Suppressor macrophage treated with lipopolysaccharide for 4 hours (primary cell): Measurements from ENCODE around the gene RAP1GAP.
A peak's percentile ranks its signal among the peaks of the same experiment; 100 is the strongest.

Experiments used
- DNase-seq: peaks from one replicate; pipeline ENCODE4 v3.0.0-alpha.2; 2020

RAP1GAP gene

DNA sequence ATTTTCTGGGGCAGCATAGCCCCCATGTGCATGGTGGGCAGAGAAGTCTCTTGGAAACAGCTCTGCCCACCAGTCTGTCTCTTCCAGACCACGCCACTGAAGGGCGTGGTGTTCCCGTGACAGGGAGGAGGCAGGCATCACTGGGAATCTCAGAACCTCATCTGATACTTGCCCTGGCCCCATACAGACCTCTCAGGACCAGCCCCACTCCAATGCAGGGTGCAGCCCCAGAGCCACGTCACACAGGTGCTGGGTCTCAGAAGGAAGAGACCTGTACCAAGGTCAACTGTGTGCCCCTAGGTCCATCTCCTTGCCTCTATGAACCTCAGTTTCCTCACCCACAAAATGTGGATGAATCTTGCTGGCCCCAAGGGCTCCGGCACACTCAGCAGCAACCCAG, 7.3 kb downstream of the RAP1GAP start:
- no peak for DNase-seq

DNA sequence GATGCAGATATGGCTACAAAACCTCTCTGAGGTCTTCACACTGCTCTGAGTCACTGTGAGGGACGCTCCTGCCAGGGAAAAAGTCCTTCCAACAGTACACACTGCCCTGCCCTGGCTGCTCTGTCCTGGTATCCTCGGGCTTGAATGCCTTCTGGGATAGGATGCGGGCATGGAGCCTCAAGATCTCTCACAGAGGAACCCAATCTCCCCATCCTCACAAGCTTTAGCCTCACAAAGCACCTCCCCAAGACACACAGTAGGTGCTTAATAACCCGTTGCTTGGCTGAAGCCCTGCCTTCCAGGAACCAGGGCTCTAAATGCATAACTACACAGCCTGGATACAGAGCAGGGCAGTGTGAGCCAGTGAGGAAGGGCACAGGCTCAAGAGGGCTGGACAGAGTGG, 9.2 kb downstream of the RAP1GAP start:
- DNase-seq: no peak

DNA sequence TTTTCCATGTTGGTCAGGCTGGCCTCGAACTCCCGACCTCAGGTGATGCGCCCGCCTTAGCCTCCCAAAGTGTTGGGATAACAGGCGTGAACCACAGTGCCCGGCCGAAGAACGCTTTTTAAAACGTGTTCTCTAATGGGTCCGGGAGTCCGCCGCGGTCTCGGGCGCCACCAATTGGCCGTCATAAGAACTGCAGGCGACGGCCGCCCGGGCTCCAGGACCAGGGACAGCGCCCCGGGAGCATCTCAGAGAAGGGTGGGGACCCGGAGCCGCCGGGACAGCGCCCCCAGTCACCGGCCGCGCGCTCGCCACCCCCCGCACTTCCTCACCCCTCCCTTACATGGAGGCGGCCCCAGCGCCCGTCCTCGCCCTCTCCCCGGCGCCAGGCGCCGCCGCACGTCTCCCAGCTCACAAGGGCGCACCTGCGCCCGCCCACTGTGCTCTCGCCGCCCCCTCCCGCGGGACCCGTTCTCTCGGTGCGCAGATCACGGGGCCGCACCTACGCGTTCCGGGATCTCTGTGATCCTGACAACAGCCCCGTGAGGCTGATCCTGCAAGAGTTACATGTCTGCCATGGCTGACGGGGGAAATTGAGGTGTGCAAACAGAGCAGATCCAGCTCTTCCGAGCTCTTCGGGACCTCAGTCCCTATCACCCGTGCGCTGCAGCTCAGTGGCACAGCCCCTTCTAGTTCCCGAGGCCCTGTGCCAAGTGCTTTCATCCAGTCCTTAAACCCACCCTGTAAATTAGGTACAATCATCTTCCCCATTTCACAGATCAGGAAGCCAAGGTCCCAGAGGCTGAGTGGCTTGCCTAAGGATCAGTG, 9.8 kb downstream of the RAP1GAP start:
- peak; percentile 69 for DNase-seq

DNA sequence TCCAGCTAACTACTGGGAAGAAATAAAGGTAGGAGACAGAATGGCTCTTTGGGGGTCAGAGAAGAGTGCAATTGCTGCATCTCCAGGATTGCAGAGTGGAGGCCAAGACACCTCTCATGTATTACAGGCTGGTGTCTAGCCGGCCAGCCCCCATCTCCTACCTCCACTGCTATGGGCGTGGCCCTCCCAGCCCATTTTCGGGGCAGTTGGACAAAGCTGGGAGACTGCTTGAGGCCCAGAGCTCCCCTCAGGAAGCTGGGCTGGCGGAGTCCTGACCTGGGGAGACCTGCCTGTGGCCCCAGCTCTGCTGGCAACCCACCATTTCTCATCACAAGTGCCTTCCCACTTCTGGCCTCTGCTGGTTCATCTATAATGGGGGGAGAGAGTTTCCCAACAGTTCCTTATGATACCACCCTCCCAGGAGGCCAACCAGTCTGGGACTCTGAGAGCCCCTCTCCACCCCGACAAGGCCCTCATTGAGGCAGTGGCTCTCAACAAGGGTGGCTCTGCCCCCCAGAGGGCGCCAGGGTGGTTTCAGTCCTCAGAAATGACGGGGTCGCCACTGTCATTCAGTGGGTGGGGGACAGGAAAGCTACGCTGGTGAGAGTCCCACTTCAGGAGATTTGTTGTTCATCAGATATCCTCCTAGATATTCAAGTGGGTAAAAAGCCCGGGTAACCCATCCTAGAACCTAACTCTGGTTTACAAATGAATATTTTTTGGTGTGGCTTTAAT, 11.5 kb downstream of the RAP1GAP start:
- DNase-seq: no peak

DNA sequence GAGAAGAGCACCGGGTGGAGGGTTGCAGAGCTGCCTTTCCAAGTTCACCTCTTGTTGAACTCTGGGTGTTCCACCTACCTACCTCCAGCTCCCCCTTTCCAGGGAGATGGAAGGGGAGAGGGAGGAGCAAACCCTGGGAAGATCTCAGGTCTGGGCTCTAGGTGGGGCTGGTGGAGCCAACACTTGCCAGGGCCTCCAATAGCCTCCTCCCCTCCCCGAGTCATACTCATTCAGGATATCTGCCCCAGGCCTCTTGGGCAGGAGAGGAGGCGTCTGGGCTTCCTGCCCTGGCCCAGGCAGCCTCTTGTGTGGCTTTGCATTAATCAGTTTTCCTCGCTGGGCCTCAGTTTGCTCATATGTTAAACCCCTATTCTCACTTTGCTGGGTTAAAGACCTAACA, 13.4 kb downstream of the RAP1GAP start:
- DNase-seq: no peak

DNA sequence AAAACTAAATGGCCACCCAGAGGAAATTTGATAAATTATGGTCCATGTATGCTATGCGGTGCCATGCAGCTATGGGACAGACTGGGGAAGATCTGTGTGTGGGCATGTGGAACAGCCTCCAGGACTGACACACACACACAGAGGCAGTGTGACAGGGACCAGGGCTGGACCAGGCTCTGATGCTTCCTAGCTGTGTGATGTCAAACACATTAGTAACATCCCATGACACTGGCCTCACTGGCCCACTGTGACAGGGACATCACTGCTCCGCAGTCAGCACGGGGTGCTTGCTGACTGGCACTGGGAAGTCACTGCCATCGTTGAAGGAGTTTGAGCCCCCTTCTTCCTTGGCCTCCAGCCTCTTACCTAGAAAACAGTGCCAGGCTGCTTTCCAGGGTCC, 13.9 kb downstream of the RAP1GAP start:
- no peak for DNase-seq

DNA sequence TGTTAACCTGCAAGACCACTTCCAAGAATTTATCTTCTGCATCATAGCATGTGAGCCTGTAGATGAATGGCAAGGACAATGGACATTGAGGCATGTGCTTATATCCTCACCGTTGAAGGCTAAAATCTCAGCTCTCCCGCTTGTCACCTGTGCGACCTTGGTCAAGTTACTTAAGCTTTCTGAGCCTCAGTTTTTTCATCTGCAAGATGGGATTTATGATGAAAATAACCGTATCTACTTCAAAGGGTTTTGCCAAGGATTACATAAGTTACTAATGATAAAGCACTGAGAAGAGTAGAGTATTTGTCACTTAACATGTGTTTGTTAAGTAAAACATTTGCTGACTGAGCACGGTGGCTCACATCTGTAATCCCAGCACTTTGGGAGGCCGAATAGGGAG, 14.9 kb downstream of the RAP1GAP start:
- DNase-seq: no peak

DNA sequence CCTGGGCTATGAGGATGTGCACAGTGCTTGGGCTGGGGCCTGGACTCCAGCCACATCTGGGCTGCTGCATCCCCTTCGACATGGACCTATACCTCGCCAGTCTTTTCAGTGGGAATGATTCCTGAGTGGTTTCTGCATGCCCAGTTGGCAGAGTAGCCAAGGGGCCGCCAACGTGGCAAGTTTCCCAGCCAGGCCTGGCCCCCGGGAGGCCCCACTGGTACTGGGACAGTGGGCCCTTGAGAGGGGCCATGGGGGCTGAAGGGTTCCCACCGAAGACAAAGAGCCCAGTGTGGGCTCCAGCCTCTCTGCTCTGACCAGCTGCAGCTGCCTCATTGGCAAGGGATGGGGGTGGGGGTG, 15.4 kb downstream of the RAP1GAP start:
- DNase-seq: no peak

DNA sequence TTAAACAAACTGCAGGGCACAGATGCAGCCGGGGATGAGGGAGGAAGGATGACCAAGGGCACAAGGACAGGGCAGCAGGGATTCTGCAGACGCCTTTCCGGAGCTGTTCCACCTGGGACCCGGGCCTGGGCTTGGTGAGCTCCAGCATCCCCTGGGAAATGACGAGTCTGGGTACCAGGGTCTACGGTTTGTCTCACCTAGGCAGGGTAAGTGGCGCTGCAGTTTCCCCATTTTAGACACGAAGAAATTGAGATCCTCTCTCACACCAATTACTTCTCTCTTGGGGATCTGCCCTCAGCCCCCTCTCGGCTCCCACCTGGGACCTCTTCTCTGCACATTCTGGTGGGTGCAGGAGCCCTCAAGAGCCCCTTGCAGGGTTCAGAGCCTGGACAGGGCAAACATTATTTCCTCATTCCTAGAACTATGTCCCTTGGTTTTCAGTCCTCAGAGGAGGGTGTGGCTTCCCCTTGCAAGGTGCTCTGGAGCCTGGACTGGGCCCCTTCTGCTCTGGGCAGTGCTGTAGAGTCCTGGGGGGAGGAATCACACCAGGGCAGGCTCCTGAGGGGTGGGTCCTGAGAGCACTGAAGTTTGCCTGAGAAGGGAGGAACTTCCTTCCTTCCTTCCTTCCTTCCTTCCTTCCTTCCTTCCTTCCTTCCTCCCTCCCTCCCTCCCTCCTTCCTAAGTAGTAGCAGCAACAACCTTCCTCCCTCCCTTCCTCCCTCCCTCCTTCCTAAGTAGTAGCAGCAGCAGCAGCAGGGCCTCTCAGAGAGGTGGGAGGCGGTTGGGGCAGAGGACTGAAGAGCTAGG, 16.0 kb downstream of the RAP1GAP start:
- no peak for DNase-seq

DNA sequence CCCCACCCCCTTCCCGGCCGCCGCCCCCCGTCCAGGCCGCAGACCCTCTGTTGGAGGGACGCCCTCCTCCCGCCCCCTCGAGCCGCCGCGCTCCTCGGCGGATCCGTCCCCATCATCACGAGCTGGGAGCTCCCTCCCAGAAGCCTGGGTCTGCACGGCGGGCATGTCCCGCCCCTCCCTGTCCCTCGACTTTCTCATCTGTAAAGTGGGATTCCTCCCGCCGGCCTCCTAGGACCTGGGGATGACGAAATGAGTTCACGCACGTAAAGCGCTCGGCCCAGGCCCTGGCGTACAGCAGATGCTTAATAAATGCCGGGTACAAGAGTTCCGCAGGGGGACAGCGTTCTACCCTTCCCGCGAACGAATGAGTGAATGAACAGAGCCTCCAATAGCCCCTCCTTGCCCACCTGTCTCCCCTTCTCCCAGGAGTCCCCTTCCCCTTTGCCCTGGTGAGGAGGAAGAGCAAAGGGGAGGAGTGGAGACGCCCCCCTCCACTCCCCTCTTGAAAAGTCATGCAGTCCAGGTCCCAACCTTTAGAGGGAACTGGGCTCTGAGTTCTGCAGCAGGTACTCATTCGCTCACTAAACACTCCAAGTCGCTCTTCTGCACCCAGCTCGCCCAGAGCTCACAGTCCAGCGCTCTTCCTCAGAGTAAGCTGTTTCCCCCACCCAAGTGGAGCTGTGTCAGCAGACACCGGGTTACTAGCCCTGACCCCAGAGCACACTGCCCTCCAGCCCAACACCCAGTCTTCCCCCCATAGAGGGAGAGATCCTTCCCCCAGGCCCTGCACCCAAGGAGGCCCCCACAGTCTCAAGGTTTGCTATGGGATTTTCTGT, 16.8 kb downstream of the RAP1GAP start:
- no peak for DNase-seq

DNA sequence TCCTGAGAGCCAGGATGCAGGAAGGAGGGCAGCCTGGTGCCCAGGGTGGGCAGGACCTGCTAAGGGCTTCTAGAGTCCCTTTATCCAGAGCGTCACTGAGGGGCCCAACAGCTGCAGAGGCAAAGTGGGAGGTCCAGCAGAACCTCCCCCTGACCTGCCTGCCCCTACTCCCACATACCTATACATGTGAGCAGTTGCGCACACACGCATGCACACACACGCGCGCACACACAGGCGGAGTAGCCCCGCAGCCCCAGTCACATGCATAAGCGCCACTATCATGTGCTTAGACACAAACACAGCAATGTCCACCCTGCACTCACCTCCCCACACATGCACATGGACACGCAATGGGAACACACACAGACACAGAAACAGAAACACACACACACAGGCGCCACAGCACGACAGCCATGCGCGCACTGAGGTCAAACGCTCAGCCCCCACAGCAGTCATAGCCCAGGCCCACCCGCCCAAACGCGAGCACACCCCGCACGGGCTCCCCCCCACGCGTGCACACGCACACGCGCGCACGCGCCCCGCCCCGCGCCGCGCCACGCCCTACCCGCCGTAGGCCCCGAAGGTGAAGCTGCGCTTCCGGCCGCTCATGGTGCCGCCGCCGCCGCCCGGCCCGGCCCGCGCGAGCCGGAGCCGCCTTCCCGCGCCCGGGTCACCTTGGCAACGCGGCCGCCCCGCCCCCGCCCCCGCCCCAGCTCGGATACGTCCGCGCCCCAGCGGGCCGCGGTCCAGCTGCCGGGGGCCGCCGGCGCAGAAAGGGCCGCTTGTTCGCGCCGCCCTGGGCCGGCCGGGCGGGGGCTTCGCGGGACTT, 17.7 kb downstream of the RAP1GAP start:
- DNase-seq: no peak

DNA sequence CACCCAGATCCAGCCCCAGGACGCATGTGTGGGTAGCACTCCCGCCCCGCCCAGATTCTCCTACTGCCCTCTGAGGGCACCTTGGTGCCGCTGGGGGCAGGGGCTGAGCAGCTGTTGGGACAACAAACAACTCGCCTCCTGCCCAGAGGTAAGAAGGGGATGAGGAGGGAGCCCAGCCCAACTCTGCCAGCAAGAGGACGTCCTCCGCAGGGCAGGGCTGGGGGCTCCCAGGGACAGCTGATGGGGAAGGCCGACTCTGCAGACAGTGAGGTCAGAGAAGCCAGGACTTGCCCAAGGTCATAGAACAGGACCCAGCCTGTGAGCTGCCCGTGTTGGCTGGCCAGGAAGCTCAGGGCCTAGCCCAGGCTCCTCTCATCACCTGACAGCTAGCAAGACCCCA, 18.8 kb downstream of the RAP1GAP start:
- DNase-seq: no peak

DNA sequence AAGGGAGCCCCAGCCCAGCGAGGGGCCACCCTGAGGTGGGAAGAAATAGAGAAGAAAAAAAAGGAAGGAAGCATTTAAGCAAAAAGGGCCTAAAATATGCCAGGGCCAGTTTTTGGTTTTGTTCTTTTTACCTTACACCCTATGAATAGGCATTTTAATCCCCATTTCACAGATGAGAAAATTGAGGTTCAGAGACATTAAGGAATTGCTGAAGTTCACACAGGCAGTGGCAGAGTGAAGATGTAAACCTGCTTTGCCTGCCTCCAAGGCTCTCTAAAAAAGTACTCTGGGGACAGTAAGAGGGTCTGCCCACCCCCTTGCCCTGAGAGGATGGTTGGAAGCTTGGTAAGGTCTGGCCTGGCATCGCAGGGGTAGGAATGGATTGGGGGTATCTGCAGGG, 19.8 kb downstream of the RAP1GAP start:
- DNase-seq: no peak

DNA sequence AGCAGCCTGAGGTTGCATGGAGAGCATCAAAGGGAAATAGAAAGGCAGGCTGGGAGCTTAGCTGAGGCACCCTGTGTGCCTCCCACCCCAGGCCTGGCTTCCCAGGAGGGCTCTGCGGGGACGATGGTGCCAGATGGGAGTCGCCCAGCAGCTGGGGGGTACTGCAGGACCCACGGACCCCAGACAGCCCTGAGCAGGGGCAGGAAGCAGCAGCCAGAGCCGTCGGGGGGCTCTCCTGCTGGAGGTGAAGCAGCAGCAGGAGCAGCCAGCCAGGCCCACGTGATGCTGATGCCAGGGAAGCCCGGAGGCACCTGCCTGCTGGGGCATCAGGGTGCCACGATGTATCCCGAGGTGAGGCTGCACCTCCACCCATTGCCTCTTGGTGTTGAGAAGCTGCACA, 20.4 kb downstream of the RAP1GAP start:
- no peak for DNase-seq

DNA sequence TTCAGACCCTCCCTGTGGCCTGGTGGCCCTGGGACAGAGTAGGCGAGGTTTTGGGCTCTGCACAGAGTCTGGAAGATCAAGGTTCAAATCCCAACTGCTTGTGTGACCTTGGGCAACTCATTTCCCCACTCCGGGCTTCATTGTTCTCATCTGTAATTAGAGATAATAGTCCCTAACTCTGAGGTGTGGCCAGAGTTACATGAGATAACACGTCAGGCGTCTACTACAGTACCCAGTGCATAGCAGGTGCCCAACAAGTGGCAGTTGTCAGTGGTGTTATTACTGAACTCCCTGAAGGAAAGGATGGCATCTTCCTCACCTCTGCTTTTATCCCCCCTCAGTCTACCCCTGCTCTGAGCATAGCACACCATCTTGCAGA, 20.8 kb downstream of the RAP1GAP start:
- DNase-seq: no peak

DNA sequence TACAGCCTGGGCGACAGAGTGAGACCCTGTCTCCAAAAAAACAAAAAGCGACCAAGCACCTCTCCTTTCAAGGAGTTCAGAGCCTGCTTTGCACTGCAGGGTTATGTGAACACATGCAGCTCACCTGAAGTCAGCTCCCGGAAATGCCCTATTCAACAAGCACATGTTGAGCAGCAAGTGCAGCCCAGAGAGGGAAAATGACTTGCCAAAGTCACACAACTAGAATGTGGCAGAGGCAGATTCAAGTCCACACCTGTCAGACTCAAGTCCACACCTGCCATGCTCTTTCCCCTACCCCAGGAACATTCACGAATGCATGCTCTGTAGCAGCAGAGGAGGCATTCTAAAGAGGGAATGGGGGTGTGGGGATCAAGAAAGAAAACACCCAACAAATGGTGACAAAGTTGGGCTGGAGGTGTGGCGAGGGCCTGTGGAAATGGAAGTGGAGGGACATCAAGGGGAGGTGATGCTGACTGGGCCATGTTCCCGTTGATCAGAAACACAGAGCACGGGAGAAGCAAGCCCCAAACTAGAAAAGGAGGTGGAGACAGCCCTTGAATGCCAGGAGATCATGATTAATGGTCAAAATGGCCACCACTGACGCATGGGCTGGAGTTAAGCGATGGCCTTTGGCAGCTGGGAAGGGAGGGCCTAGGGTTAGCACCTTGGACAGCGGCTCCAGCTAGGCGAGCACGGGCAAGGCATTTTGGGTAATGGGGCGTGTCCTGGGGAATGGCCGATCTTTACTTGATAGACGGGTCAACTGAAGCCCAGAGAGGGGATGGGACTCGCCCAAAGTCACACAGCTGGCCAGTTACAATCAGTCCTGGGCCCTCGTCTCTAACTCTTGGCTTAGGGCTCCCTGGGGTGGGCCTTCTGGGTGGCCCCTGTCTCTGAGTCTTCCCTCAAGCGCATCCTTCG, 21.5 kb downstream of the RAP1GAP start:
- DNase-seq: peak; percentile 52

DNA sequence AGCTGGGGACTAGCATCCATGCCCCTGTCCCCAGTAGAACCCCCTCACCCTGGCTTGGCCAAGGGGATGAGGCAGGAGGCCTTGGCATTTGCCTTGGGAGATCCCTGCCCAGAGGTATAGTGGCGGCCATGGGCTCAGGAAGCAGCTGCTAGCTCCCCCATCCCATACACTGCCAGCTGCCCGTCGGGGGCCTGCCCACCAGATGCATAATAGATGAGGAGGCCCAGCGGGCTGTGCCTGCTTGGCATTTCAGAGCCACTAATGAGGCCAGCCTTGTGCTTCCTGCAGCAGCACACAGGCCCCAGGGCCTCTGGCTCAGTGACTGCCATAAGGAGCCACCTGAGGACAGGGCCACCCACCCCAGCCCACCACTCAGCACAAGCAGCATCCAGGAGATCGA, 23.6 kb downstream of the RAP1GAP start:
- no peak for DNase-seq

DNA sequence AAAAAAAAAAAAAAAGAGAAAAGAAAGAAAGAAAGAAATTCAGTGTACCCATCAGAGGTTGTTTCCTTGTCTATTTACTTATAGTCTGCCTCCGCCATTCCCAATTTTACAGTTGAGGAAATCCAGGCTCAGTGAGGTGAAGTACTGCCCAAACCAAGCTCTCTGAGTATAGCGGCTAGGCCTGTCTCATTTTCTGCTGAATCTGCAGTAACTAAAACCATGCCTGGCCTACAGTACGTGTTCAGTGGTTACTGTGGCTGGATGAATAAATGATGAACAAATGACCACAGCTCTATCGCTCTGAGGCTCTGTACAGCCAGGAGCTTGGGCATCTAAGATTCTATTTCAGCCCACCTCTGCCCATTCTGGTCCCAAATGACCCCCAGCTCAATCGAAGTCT, 24.3 kb downstream of the RAP1GAP start:
- DNase-seq: no peak

DNA sequence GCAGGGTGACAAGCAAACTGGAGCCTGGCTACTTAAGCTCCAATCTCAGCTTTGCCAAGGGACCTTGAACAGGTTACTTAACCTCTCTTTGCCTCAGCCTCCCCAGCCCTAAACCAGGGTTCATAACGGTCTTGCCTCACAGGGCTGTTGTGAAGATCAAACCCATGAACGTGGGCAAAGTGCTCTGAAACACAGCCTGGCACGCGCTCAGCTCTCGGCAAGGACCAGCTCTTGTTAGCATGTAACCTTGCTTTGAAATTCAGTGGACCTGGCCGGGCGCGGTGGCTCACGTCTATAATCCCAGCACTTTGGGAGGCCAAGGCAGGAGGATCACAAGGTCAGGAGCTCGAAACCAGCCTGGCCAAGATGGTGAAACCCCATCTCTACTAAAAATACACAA, 24.8 kb downstream of the RAP1GAP start:
- no peak for DNase-seq

DNA sequence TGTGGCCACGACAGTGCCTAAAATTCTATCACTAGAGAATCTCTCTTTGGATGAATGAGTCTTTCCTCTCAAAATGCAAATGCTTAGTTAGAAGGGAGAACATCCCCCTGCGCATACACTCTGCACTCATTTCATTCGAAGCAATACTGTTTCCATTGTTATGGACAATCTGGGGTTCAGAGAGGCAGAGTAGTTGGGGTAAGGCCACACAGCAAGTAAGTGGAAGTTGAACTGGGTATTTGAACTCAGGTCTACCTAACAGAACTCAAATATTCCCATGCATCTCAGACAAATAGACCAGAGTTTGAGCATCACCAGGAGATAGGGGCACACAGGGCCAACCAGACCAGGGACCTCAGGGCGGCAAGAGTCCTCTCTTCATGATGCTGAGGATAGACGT, 25.5 kb downstream of the RAP1GAP start:
- no peak for DNase-seq
